ENCODE results near the gene GINM1. TPM values are rescaled to one million over a fixed set of nuclear protein-coding genes. Genes with fewer than 3 reads are reported as not detected.

The GINM1 gene
- polyA plus RNA-seq, 1 donor from 2014 or later = 28.4 TPM

GRCh38 chr6:149614337-149614736 lies 48.2 kb downstream of the GINM1 start:
- TF ChIP-seq, protein P1, sequence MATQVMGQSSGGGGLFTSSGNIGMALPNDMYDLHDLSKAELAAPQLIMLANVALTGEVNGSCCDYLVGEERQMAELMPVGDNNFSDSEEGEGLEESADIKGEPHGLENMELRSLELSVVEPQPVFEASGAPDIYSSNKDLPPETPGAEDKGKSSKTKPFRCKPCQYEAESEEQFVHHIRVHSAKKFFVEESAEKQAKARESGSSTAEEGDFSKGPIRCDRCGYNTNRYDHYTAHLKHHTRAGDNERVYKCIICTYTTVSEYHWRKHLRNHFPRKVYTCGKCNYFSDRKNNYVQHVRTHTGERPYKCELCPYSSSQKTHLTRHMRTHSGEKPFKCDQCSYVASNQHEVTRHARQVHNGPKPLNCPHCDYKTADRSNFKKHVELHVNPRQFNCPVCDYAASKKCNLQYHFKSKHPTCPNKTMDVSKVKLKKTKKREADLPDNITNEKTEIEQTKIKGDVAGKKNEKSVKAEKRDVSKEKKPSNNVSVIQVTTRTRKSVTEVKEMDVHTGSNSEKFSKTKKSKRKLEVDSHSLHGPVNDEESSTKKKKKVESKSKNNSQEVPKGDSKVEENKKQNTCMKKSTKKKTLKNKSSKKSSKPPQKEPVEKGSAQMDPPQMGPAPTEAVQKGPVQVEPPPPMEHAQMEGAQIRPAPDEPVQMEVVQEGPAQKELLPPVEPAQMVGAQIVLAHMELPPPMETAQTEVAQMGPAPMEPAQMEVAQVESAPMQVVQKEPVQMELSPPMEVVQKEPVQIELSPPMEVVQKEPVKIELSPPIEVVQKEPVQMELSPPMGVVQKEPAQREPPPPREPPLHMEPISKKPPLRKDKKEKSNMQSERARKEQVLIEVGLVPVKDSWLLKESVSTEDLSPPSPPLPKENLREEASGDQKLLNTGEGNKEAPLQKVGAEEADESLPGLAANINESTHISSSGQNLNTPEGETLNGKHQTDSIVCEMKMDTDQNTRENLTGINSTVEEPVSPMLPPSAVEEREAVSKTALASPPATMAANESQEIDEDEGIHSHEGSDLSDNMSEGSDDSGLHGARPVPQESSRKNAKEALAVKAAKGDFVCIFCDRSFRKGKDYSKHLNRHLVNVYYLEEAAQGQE (IDR thresholded peaks at IDR 0.05; ENCODE audit: borderline replicate concordance) = no peak
- TF ChIP-seq EP300 (conservative IDR thresholded peaks at IDR 0.05; ENCODE audit: poor library complexity, severe bottlenecking) = no peak
- no peak for TF ChIP-seq RAD21 (conservative IDR thresholded peaks at IDR 0.05)
- no peak for TF ChIP-seq POLR2AphosphoS5 (IDR thresholded peaks at IDR 0.05)
- TF ChIP-seq EZH2 (IDR thresholded peaks at IDR 0.05; ENCODE audit: borderline replicate concordance, insufficient read depth, low read length, poor library complexity, severe bottlenecking) = no peak
- TF ChIP-seq MXI1 (conservative IDR thresholded peaks at IDR 0.05; ENCODE audit: poor library complexity, severe bottlenecking) = no peak
- TF ChIP-seq, protein P2, sequence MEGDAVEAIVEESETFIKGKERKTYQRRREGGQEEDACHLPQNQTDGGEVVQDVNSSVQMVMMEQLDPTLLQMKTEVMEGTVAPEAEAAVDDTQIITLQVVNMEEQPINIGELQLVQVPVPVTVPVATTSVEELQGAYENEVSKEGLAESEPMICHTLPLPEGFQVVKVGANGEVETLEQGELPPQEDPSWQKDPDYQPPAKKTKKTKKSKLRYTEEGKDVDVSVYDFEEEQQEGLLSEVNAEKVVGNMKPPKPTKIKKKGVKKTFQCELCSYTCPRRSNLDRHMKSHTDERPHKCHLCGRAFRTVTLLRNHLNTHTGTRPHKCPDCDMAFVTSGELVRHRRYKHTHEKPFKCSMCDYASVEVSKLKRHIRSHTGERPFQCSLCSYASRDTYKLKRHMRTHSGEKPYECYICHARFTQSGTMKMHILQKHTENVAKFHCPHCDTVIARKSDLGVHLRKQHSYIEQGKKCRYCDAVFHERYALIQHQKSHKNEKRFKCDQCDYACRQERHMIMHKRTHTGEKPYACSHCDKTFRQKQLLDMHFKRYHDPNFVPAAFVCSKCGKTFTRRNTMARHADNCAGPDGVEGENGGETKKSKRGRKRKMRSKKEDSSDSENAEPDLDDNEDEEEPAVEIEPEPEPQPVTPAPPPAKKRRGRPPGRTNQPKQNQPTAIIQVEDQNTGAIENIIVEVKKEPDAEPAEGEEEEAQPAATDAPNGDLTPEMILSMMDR (IDR thresholded peaks at IDR 0.05; ENCODE audit: poor library complexity, severe bottlenecking) = no peak
- TF ChIP-seq SMC3 (conservative IDR thresholded peaks at IDR 0.05; ENCODE audit: poor library complexity) = no peak
- no peak for TF ChIP-seq TAF1 (IDR thresholded peaks at IDR 0.05; ENCODE audit: low read depth)
- H3K9me3 ChIP-seq (ENCODE audit: low read length) = no peaks in the 10 kb centered on the region
- no peaks in the 10 kb centered on the region for H3F3A ChIP-seq (ENCODE audit: insufficient read depth, low read length, poor library complexity, severe bottlenecking)
- no peak overlapping the region for H3K9ac ChIP-seq (ENCODE audit: low read length)
- no peak overlapping the region for H2AFZ ChIP-seq (ENCODE audit: low read depth, low read length)
- H3K27ac ChIP-seq (ENCODE audit: low read length) = no peak overlapping the region
- H3K79me2 ChIP-seq (replicated peaks; ENCODE audit: insufficient read depth, low read length) = no peaks in the 10 kb centered on the region
- H3K27me3 ChIP-seq (ENCODE audit: insufficient read depth, low read depth, low read length) = no peaks in the 10 kb centered on the region
- no peak overlapping the region for H3K4me3 ChIP-seq (ENCODE audit: low read length)
- H3K9me2 ChIP-seq (ENCODE audit: insufficient read depth, low read length) = no peaks in the 10 kb centered on the region
- no peak overlapping the region for H3K4me2 ChIP-seq (ENCODE audit: low read length)
- H4K20me1 ChIP-seq (ENCODE audit: insufficient read depth) = no peaks in the 10 kb centered on the region
- H3K36me3 ChIP-seq (ENCODE audit: insufficient read depth, low read length) = no peaks in the 10 kb centered on the region

GRCh38 chr6:149615805-149616204 lies 49.6 kb downstream of the GINM1 start:
- H3K9ac ChIP-seq (ENCODE audit: low read length) = no peak overlapping the region
- no peak overlapping the region for H3K4me2 ChIP-seq (ENCODE audit: low read length)
- H3K36me3 ChIP-seq (ENCODE audit: insufficient read depth, low read length) = no peaks in the 10 kb centered on the region
- H3K27me3 ChIP-seq (ENCODE audit: insufficient read depth, low read depth, low read length) = no peaks in the 10 kb centered on the region
- no peaks in the 10 kb centered on the region for H3K79me2 ChIP-seq (replicated peaks; ENCODE audit: insufficient read depth, low read length)
- no peaks in the 10 kb centered on the region for H3K9me3 ChIP-seq (ENCODE audit: low read length)
- no peak overlapping the region for H3K4me3 ChIP-seq (ENCODE audit: low read length)
- TF ChIP-seq, protein P2 (IDR thresholded peaks at IDR 0.05; ENCODE audit: poor library complexity, severe bottlenecking) = no peak
- TF ChIP-seq EP300 (conservative IDR thresholded peaks at IDR 0.05; ENCODE audit: poor library complexity, severe bottlenecking) (no peak), SMC3 (conservative IDR thresholded peaks at IDR 0.05; ENCODE audit: poor library complexity) (no peak)
- no peaks in the 10 kb centered on the region for H3F3A ChIP-seq (ENCODE audit: insufficient read depth, low read length, poor library complexity, severe bottlenecking)
- H4K20me1 ChIP-seq (ENCODE audit: insufficient read depth) = no peaks in the 10 kb centered on the region
- no peak overlapping the region for H2AFZ ChIP-seq (ENCODE audit: low read depth, low read length)
- H3K9me2 ChIP-seq (ENCODE audit: insufficient read depth, low read length) = no peaks in the 10 kb centered on the region
- no peak overlapping the region for H3K27ac ChIP-seq (ENCODE audit: low read length)

All from neural cell (in vitro differentiated cells).